H9 (cell line): Measurements from ENCODE around the gene RYR3. TPM values are rescaled to one million over a fixed set of nuclear protein-coding genes. Genes with fewer than 3 reads are reported as not detected.

Source experiments
- DNase-seq: peaks from one replicate; pipeline ENCODE4 v3.0.0-alpha.2; 2017
- H2AFZ ChIP-seq: one replicate; pipeline ENCODE4 v1.6.1; 2013; ENCODE audit warnings: mild to moderate bottlenecking, low read length, control low read depth, moderate library complexity
- H2AK5ac ChIP-seq: 2 replicates; pipeline ENCODE4 v1.6.1; 2013; ENCODE audit warnings: low read length, control low read depth, mixed read lengths; ENCODE audit not compliant: insufficient read length
- H2BK120ac ChIP-seq: one replicate; pipeline ENCODE4 v1.6.1; 2013; ENCODE audit warnings: low read depth, mild to moderate bottlenecking, low read length, control low read depth, inconsistent platforms; ENCODE audit not compliant: poor library complexity, severe bottlenecking
- H2BK12ac ChIP-seq: 2 replicates; pipeline ENCODE4 v1.6.1; 2013; ENCODE audit warnings: low read length, control low read depth, mixed read lengths, low read depth; ENCODE audit not compliant: insufficient read length
- H2BK15ac ChIP-seq: 2 replicates; pipeline ENCODE4 v1.6.1; 2013; ENCODE audit warnings: low read depth, low read length, control low read depth
- H2BK20ac ChIP-seq: one replicate; pipeline ENCODE4 v1.6.1; 2013; ENCODE audit warnings: low read depth, mild to moderate bottlenecking, low read length, control low read depth, inconsistent platforms; ENCODE audit not compliant: poor library complexity, severe bottlenecking
- H2BK5ac ChIP-seq: 2 replicates; pipeline ENCODE4 v1.6.1; 2013; ENCODE audit warnings: low read length, control low read depth, mixed read lengths; ENCODE audit not compliant: insufficient read length
- H3K14ac ChIP-seq: 2 replicates; pipeline ENCODE4 v1.6.1; 2013; ENCODE audit warnings: low read length, control low read depth; ENCODE audit not compliant: insufficient read depth
- H3K18ac ChIP-seq: 2 replicates; pipeline ENCODE4 v1.6.1; 2013; ENCODE audit warnings: low read depth, mild to moderate bottlenecking, mixed read lengths, low read length, control low read depth; ENCODE audit not compliant: insufficient read length
- H3K23ac ChIP-seq: 2 replicates; pipeline ENCODE4 v1.6.1; 2013; ENCODE audit warnings: low read length, control low read depth, mixed read lengths, low read depth; ENCODE audit not compliant: insufficient read length
- H3K23me2 ChIP-seq: 2 replicates; pipeline ENCODE4 v1.6.1; 2013; ENCODE audit warnings: low read depth, mild to moderate bottlenecking, mixed read lengths, low read length, control low read depth; ENCODE audit not compliant: insufficient read length, poor library complexity, severe bottlenecking
- H3K27ac ChIP-seq: 2 replicates; pipeline ENCODE4 v1.5.1; 2013; ENCODE audit warnings: low read length, control low read depth, mixed read lengths, low read depth; ENCODE audit not compliant: insufficient read length
- H3K27me3 ChIP-seq: 2 replicates; pipeline ENCODE4 v1.6.1; 2013; ENCODE audit warnings: low read length, control low read depth, inconsistent platforms; ENCODE audit not compliant: insufficient read depth
- H3K4ac ChIP-seq: 2 replicates; pipeline ENCODE4 v1.6.1; 2013; ENCODE audit warnings: low read depth, mild to moderate bottlenecking, control low read depth, inconsistent platforms, low read length, moderate library complexity
- H3K4me1 ChIP-seq: 2 replicates; pipeline ENCODE4 v1.6.1; 2013; ENCODE audit warnings: low read length, control low read depth, inconsistent platforms; ENCODE audit not compliant: insufficient read depth
- H3K4me2 ChIP-seq: 2 replicates; pipeline ENCODE4 v1.6.1; 2013; ENCODE audit warnings: low read length, control low read depth, mixed read lengths; ENCODE audit not compliant: insufficient read length, insufficient read depth
- H3K56ac ChIP-seq: 2 replicates; pipeline ENCODE4 v1.6.1; 2013; ENCODE audit warnings: low read depth, mild to moderate bottlenecking, mixed read lengths, low read length, control low read depth; ENCODE audit not compliant: insufficient read length
- H3K79me1 ChIP-seq: 2 replicates; pipeline ENCODE4 v1.6.1; 2013; ENCODE audit warnings: low read depth, mild to moderate bottlenecking, moderate library complexity, low read length, control low read depth, inconsistent platforms; ENCODE audit not compliant: insufficient read depth, poor library complexity, severe bottlenecking
- H3K79me2 ChIP-seq: 2 replicates; pipeline ENCODE4 v1.6.1; 2013; ENCODE audit warnings: low read length, control low read depth, inconsistent platforms; ENCODE audit not compliant: insufficient read depth
- H3K9ac ChIP-seq: 2 replicates; pipeline ENCODE4 v1.6.1; 2013; ENCODE audit warnings: low read length, control low read depth, mixed read lengths; ENCODE audit not compliant: insufficient read length; ENCODE audit errors: extremely low read depth
- H3K9me3 ChIP-seq: one replicate; pipeline ENCODE4 v1.6.1; 2013; ENCODE audit warnings: low read depth, low read length, inconsistent platforms; ENCODE audit not compliant: control insufficient read depth
- H3T11ph ChIP-seq: one replicate; pipeline ENCODE4 v1.6.1; 2013; ENCODE audit warnings: mild to moderate bottlenecking, low read length, control low read depth, inconsistent platforms
- H4K20me1 ChIP-seq: one replicate; pipeline ENCODE4 v1.6.1; 2013; ENCODE audit not compliant: control insufficient read depth, insufficient read length, insufficient read depth
- H4K5ac ChIP-seq: 2 replicates; pipeline ENCODE4 v1.6.1; 2013; ENCODE audit warnings: low read depth, mild to moderate bottlenecking, mixed read lengths, low read length, control low read depth; ENCODE audit not compliant: insufficient read length
- H4K8ac ChIP-seq: replicated peaks from 2 replicates; pipeline ENCODE4 v1.6.1; 2013; ENCODE audit warnings: low read length, control low read depth, mixed read lengths, low read depth; ENCODE audit not compliant: insufficient read length
- H4K91ac ChIP-seq: 2 replicates; pipeline ENCODE4 v1.6.1; 2013; ENCODE audit warnings: low read depth, mild to moderate bottlenecking, moderate library complexity, mixed read lengths, low read length, control low read depth; ENCODE audit not compliant: insufficient read length
- H3K27ac Mint-ChIP-seq, 3 experiments: 2 replicates in 2 of 3; 3 replicates in 1 of 3; pipeline ENCODE4 v1.8.0; 2020 to 2021; ENCODE audit warnings: mixed read lengths in 3 of 3, mild to moderate bottlenecking in 1 of 3, moderate library complexity in 1 of 3
- H3K27me3 Mint-ChIP-seq: 2 replicates; pipeline ENCODE4 v1.8.0; 2021; ENCODE audit warnings: low read depth, mild to moderate bottlenecking, moderate library complexity, mixed read lengths
- H3K36me3 Mint-ChIP-seq, 3 experiments: 2 replicates in 2 of 3; 3 replicates in 1 of 3; pipeline ENCODE4 v1.8.0; 2020 to 2021; ENCODE audit warnings: low read depth in 3 of 3, mixed read lengths in 3 of 3; ENCODE audit not compliant: insufficient read depth in 1 of 3
- H3K4me1 Mint-ChIP-seq, 2 experiments: 2 replicates each; pipeline ENCODE4 v1.8.0; 2020; ENCODE audit warnings: mixed read lengths in 2 of 2
- H3K4me3 Mint-ChIP-seq, 2 experiments: 2 replicates in 1 of 2; 3 replicates in 1 of 2; pipeline ENCODE4 v1.8.0; 2020 to 2021; ENCODE audit warnings: mild to moderate bottlenecking in 2 of 2, mixed read lengths in 2 of 2, moderate library complexity in 1 of 2
- H3K9me3 Mint-ChIP-seq, 2 experiments: 2 replicates in 1 of 2; 3 replicates in 1 of 2; pipeline ENCODE4 v1.8.0; 2020; ENCODE audit warnings: mild to moderate bottlenecking in 2 of 2, mixed read lengths in 2 of 2, moderate library complexity in 1 of 2
- CTCF ChIP-seq: fragments of 200-600 bp; sonication (generic); conservative IDR thresholded peaks from 3 replicates; pipeline ENCODE4 v1.8.0; 2021; ENCODE audit warnings: antibody characterized with exemption, mild to moderate bottlenecking
- WGBS: extraction: QIAGEN DNeasy Blood & Tissue Kit; methylation state at CpG from one replicate; pipeline ENCODE4 v1.1.7; 2013; ENCODE audit warnings: missing lambda C conversion rate, low lambda C conversion rate, mixed read lengths; ENCODE audit not compliant: insufficient read length; ENCODE audit errors: extremely low coverage; 5-methylcytosine and 5-hydroxymethylcytosine counted together
- total RNA-seq: library from RNA; stranded (reverse); gene quantifications from 2 replicates; pipeline ENCODE4 v1.2.1, GENCODE V29; 2021

RYR3 gene
- total RNA-seq, 1 experiment from 2014 or later: 0.85 TPM

- no peak overlapping the region for H2BK15ac ChIP-seq
- peaks cover 32 to 40% of the 10 kb centered on the region in 2 experiments for H3K4me1 Mint-ChIP-seq
- H3K27me3 ChIP-seq: no peaks in the 10 kb centered on the region
- H3K56ac ChIP-seq: no peak overlapping the region
- peaks cover 2% of the 10 kb centered on the region; the same call in 1 of the 2 replicates for H3K27me3 Mint-ChIP-seq
- no peaks in the 10 kb centered on the region for H3K79me2 ChIP-seq
- no peak overlapping the region for H2BK120ac ChIP-seq
- H3K23me2 ChIP-seq: no peaks in the 10 kb centered on the region
- H3K9ac ChIP-seq: no peak overlapping the region
- H4K20me1 ChIP-seq: no peaks in the 10 kb centered on the region
- no peak overlapping the region for H3K14ac ChIP-seq
- no peak overlapping the region for H3K18ac ChIP-seq
- H2AK5ac ChIP-seq: no peak overlapping the region
- H3K27ac Mint-ChIP-seq: no peak overlapping the region
- no peak overlapping the region for H3K4ac ChIP-seq
- H3K4me3 Mint-ChIP-seq: no peak overlapping the region
- H2BK12ac ChIP-seq: no peak overlapping the region
- DNase-seq: no peak
- no peak for TF ChIP-seq CTCF
- no peaks in the 10 kb centered on the region for H3K9me3 ChIP-seq
- peaks cover 9% of the 10 kb centered on the region; the same call in 1 of the 2 replicates for H3K4me1 ChIP-seq
- no peak overlapping the region for H3K23ac ChIP-seq
- no peak overlapping the region for H4K5ac ChIP-seq
- H3K79me1 ChIP-seq: no peaks in the 10 kb centered on the region
- H3T11ph ChIP-seq: no peak overlapping the region
- no peaks in the 10 kb centered on the region for H3K36me3 Mint-ChIP-seq
- H4K91ac ChIP-seq: no peak overlapping the region
- WGBS: no CpG with 5 or more reads among the region's 4 CpGs
- H2BK20ac ChIP-seq: no peak overlapping the region
- no peak overlapping the region for H3K4me2 ChIP-seq
- no peak overlapping the region for H2BK5ac ChIP-seq
- H3K9me3 Mint-ChIP-seq: no peaks in the 10 kb centered on the region; a peak in 1 of 5 replicates
- H3K27ac ChIP-seq: no peak overlapping the region
- no peak overlapping the region for H2AFZ ChIP-seq
- no peak overlapping the region for H4K8ac ChIP-seq
These were observed 290.7 kb downstream of the RYR3 start for GRCh38 chr15:33601461-33601860.
